22Rv1 (cell line): Measurements from ENCODE around the gene NOS3.

Experiments
- H3K27ac ChIP-seq: fragments of 450-650 bp; 2 replicates; pipeline ENCODE4 v1.5.1; 2017
- ZFX ChIP-seq: fragments of 450-650 bp; IDR thresholded peaks from 2 replicates; pipeline ENCODE4 v1.6.1; 2017; ENCODE audit warnings: antibody characterized with exemption, borderline replicate concordance
- TF ChIP-seq, protein P1 (sequence below): fragments of 450-650 bp; IDR thresholded peaks from 2 replicates; pipeline ENCODE4 v1.5.1; 2017; ENCODE audit warnings: mild to moderate bottlenecking

Gene NOS3

GRCh38 chr7:151017953-151018420, 27.2 kb downstream of the NOS3 start:
- no peak for TF ChIP-seq ZFX
- TF ChIP-seq, protein P1, sequence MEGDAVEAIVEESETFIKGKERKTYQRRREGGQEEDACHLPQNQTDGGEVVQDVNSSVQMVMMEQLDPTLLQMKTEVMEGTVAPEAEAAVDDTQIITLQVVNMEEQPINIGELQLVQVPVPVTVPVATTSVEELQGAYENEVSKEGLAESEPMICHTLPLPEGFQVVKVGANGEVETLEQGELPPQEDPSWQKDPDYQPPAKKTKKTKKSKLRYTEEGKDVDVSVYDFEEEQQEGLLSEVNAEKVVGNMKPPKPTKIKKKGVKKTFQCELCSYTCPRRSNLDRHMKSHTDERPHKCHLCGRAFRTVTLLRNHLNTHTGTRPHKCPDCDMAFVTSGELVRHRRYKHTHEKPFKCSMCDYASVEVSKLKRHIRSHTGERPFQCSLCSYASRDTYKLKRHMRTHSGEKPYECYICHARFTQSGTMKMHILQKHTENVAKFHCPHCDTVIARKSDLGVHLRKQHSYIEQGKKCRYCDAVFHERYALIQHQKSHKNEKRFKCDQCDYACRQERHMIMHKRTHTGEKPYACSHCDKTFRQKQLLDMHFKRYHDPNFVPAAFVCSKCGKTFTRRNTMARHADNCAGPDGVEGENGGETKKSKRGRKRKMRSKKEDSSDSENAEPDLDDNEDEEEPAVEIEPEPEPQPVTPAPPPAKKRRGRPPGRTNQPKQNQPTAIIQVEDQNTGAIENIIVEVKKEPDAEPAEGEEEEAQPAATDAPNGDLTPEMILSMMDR: peak; percentile 100
- H3K27ac ChIP-seq: no peak overlapping the region

- H3K27ac ChIP-seq: peak overlapping the region; percentile 31
- TF ChIP-seq ZFX: no peak
- TF ChIP-seq, protein P1: peak; percentile 76
Observed at GRCh38 chr7:151018421-151019129, 27.8 kb downstream of the NOS3 start.

GRCh38 chr7:151019130-151019447, 28.3 kb downstream of the NOS3 start:
- TF ChIP-seq, protein P1: no peak
- H3K27ac ChIP-seq: peak overlapping the region; percentile 31

- no peak overlapping the region for H3K27ac ChIP-seq
- no peak for TF ChIP-seq ZFX
- TF ChIP-seq, protein P1: no peak
Observed at GRCh38 chr7:151020231-151020630, 29.4 kb downstream of the NOS3 start.

GRCh38 chr7:151023232-151023631, 32.4 kb downstream of the NOS3 start:
- H3K27ac ChIP-seq: no peak overlapping the region
- TF ChIP-seq ZFX: no peak
- TF ChIP-seq, protein P1: no peak

DNA sequence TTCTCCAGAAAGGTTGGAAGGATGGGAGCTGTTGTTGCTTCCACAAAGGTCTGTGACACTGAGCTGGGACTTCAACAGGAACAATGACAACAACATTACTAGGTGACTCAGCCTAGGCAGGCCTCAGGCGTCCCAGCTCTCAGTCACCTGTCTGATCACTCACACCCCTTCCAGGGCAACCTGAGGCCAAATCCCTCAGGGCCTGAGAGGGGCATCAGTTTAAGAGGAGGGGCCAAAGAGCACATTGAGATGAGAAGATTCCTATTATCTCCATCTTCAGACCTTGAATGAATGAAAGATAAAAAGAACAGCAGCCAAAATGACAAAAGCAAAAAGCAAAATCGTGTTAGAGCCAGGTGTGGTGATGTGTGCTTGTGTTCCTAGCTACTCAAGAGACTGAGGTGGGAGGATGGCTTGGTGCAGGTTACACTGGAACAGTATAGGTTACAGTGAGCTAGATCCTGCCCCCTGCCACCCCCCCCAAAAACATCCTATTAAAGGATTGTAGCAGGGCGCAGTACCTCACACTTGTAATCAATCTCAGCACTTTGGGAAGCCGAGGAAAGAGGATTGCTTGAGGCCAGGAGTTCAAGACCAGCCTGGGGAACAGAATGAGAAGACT, 33.7 kb downstream of the NOS3 start, which contains the start of gene ATG9B:
ATG9B (minus strand) TSS at position 60 of the 622 bp plus-strand sequence. CDS start 71 bp downstream, outside the sequence.
- TF ChIP-seq, protein P1: no peak
- no peak for TF ChIP-seq ZFX
- H3K27ac ChIP-seq: no peak within 1 kb of the TSS
